ENCODE measurements around the gene KCNK3. TPM values are rescaled to one million over a fixed set of nuclear protein-coding genes. Genes with fewer than 3 reads are reported as not detected.
"Not testable (repeated sequence)": the region's sequence is repeated elsewhere in the genome, so short reads cannot be mapped to it uniquely, and the experiment has no call there.

Gene KCNK3
- total RNA-seq, 1 donor from 2014 or later, result 1.9 TPM

DNA sequence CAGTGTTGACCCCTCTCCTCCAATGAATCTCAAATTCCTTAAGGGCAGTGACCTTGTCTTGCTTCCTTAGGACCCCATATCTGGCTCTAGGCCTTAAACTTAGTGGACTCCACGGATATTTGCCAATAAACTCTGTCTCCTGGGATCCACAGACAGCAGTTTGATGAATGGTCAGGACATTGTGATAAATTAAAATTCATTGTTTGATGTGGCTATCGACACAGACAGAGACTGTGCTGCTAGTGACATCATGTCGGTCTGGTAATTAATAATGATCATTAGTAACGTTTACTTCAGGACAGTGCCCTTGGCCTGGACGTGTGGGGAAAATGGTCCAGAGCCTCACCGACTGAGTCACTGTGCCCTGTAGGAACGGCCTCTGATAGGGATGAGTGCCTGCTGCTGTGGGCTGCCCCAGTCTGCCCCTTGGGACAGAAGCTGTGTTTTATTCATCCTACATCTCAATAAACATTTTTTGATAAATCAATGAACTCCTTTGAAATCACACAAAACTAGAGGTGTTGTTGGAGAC, 66.3 kb downstream of the KCNK3 start:
- H3K4me1 ChIP-seq (ENCODE audit: insufficient read depth, low read length), result peaks cover 17% of the 10 kb centered on the region
- Mint-ChIP-seq H3K36me3 (ENCODE audit: low read depth, unreplicated experiment) (no peaks in the 10 kb centered on the region), H3K4me1 (ENCODE audit: low read depth, unreplicated experiment) (peaks cover 19% of the 10 kb centered on the region), H3K9me3 (ENCODE audit: unreplicated experiment) (no peaks in the 10 kb centered on the region), H3K27me3 (ENCODE audit: low read depth, unreplicated experiment) (peaks cover 2% of the 10 kb centered on the region), H3K4me3 (ENCODE audit: unreplicated experiment) (peak overlapping the region; percentile 29), H3K27ac (ENCODE audit: unreplicated experiment) (peak overlapping the region; percentile 98)
- H3K4me3 ChIP-seq (ENCODE audit: insufficient read depth, low read depth, low read length), result no peak overlapping the region
- FAIRE-seq, result no peak
- DNase-seq (ENCODE audit: low read depth), result peak; percentile 57
- H3K9ac ChIP-seq (ENCODE audit: low read length), result peak overlapping the region; percentile 66
- no peaks in the 10 kb centered on the region for H4K20me1 ChIP-seq (ENCODE audit: insufficient read depth, low read length)
- peaks cover under 1% of the 10 kb centered on the region for H3K79me2 ChIP-seq (ENCODE audit: insufficient read depth, low read length)
- H3K36me3 ChIP-seq (ENCODE audit: insufficient read depth, low read length), result no peaks in the 10 kb centered on the region
- H3K27ac ChIP-seq (ENCODE audit: low read depth, low read length), result peak overlapping the region; percentile 85
- no peaks in the 10 kb centered on the region for H3K27me3 ChIP-seq (ENCODE audit: insufficient read depth, low read length)
- no peak overlapping the region for H2AFZ ChIP-seq (ENCODE audit: low read depth, low read length)
- peak overlapping the region; percentile 80 for H3K4me2 ChIP-seq (ENCODE audit: low read length)
- TF ChIP-seq EZH2 (IDR thresholded peaks at IDR 0.05; ENCODE audit: insufficient read depth, low read length), result no peak
- TF ChIP-seq, protein P1, sequence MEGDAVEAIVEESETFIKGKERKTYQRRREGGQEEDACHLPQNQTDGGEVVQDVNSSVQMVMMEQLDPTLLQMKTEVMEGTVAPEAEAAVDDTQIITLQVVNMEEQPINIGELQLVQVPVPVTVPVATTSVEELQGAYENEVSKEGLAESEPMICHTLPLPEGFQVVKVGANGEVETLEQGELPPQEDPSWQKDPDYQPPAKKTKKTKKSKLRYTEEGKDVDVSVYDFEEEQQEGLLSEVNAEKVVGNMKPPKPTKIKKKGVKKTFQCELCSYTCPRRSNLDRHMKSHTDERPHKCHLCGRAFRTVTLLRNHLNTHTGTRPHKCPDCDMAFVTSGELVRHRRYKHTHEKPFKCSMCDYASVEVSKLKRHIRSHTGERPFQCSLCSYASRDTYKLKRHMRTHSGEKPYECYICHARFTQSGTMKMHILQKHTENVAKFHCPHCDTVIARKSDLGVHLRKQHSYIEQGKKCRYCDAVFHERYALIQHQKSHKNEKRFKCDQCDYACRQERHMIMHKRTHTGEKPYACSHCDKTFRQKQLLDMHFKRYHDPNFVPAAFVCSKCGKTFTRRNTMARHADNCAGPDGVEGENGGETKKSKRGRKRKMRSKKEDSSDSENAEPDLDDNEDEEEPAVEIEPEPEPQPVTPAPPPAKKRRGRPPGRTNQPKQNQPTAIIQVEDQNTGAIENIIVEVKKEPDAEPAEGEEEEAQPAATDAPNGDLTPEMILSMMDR (IDR thresholded peaks at IDR 0.05; ENCODE audit: insufficient read depth, low read depth, low read length), result no peak
- no peaks in the 10 kb centered on the region for H3K9me3 ChIP-seq (ENCODE audit: insufficient read depth, low read depth, low read length)

DNA sequence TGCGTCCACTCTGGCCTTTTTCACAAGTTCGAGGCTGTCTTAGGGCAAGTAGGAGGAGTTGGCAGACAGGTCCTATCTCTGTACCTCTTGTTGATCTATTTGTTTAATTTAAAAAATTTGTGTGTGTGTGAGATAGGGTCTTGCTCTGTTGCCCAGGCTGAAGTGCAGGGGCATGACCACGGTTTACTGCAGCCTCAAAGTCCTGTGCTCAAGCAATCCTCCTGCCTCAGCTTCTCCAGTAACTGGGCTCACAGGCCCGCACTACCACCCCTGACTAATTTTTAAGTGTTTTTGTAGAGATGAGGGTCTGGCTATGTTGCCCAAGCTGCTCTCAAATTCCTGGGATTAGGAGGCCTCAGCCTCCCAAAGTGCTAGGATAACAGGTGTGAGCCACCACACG, 67.3 kb downstream of the KCNK3 start:
- H3K4me3 ChIP-seq (ENCODE audit: insufficient read depth, low read depth, low read length), result no peak overlapping the region
- Mint-ChIP-seq H3K27me3 (ENCODE audit: low read depth, unreplicated experiment) (no peaks in the 10 kb centered on the region), H3K4me1 (ENCODE audit: low read depth, unreplicated experiment) (peaks cover 21% of the 10 kb centered on the region), H3K36me3 (ENCODE audit: low read depth, unreplicated experiment) (no peaks in the 10 kb centered on the region), H3K9me3 (ENCODE audit: unreplicated experiment) (no peaks in the 10 kb centered on the region), H3K27ac (ENCODE audit: unreplicated experiment) (no peak overlapping the region), H3K4me3 (ENCODE audit: unreplicated experiment) (no peak overlapping the region)
- peaks cover 3% of the 10 kb centered on the region for H4K20me1 ChIP-seq (ENCODE audit: insufficient read depth, low read length)
- no peak for DNase-seq (ENCODE audit: low read depth)
- no peak overlapping the region for H2AFZ ChIP-seq (ENCODE audit: low read depth, low read length)
- no peak overlapping the region for H3K27ac ChIP-seq (ENCODE audit: low read depth, low read length)
- no peaks in the 10 kb centered on the region for H3K9me3 ChIP-seq (ENCODE audit: insufficient read depth, low read depth, low read length)
- H3K79me2 ChIP-seq (ENCODE audit: insufficient read depth, low read length), result peaks cover 10% of the 10 kb centered on the region
- H3K4me2 ChIP-seq (ENCODE audit: low read length), result no peak overlapping the region
- no peaks in the 10 kb centered on the region for H3K27me3 ChIP-seq (ENCODE audit: insufficient read depth, low read length)
- no peak for TF ChIP-seq EZH2 (IDR thresholded peaks at IDR 0.05; ENCODE audit: insufficient read depth, low read length)
- TF ChIP-seq, protein P1 (IDR thresholded peaks at IDR 0.05; ENCODE audit: insufficient read depth, low read depth, low read length), result no peak
- no peak for FAIRE-seq
- H3K4me1 ChIP-seq (ENCODE audit: insufficient read depth, low read length), result peaks cover 21% of the 10 kb centered on the region
- no peaks in the 10 kb centered on the region for H3K36me3 ChIP-seq (ENCODE audit: insufficient read depth, low read length)
- no peak overlapping the region for H3K9ac ChIP-seq (ENCODE audit: low read length)

DNA sequence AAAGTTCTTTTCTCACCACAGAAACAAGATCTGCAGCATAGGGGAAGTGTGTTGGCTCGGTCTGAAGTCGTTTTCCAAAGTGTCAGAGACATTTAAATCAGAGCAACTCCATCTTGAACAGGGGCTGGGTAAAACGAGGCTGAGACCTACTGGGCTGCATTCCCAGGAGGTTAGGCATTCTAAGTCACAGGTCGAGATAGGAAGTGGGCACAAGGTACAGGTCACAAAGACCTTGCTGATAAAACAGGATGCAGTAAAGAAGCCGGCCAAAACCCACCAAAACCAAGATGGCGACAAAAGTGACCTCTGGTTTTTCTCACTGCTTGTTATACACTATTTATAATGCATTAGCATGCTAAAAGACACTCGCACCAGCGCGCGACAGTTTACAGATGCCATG, 68.5 kb downstream of the KCNK3 start:
- H3K4me3 ChIP-seq (ENCODE audit: insufficient read depth, low read depth, low read length); H3K4me2 ChIP-seq (ENCODE audit: low read length); H3K9me3 Mint-ChIP-seq (ENCODE audit: unreplicated experiment); H3K27me3 Mint-ChIP-seq (ENCODE audit: low read depth, unreplicated experiment); H3K9ac ChIP-seq (ENCODE audit: low read length); H3K36me3 ChIP-seq (ENCODE audit: insufficient read depth, low read length); H2AFZ ChIP-seq (ENCODE audit: low read depth, low read length); H3K9me3 ChIP-seq (ENCODE audit: insufficient read depth, low read depth, low read length); DNase-seq (ENCODE audit: low read depth); FAIRE-seq; H3K36me3 Mint-ChIP-seq (ENCODE audit: low read depth, unreplicated experiment); H3K27ac ChIP-seq (ENCODE audit: low read depth, low read length); H3K27me3 ChIP-seq (ENCODE audit: insufficient read depth, low read length); H3K4me3 Mint-ChIP-seq (ENCODE audit: unreplicated experiment); H3K27ac Mint-ChIP-seq (ENCODE audit: unreplicated experiment): not testable (repeated sequence)
- H3K4me1 Mint-ChIP-seq (ENCODE audit: low read depth, unreplicated experiment), result peaks cover 30% of the 10 kb centered on the region
- Histone ChIP-seq H4K20me1 (ENCODE audit: insufficient read depth, low read length) (peaks cover 15% of the 10 kb centered on the region), H3K79me2 (ENCODE audit: insufficient read depth, low read length) (peaks cover 22% of the 10 kb centered on the region), H3K4me1 (ENCODE audit: insufficient read depth, low read length) (peaks cover 28% of the 10 kb centered on the region)

Measured in astrocyte (in vitro differentiated cells and primary cell).